Prostate gland (tissue), 2 donors: ENCODE results near the gene SPTBN2. TPM values are rescaled to one million over a fixed set of nuclear protein-coding genes. Genes with fewer than 3 reads are reported as not detected.
A peak's percentile ranks its signal among the peaks of the same experiment; 100 is the strongest.
"Not testable (repeated sequence)": the region's sequence is repeated elsewhere in the genome, so short reads cannot be mapped to it uniquely, and the experiment has no call there.

Experiments used
- DNase-seq: peaks from one replicate; pipeline ENCODE4 v3.0.0-alpha.2; 2019; ENCODE audit warnings: low spot score
- H3K27ac ChIP-seq, 2 donors: fragments of 200-600 bp; sonication (generic); 2 replicates each; pipeline ENCODE4 v1.5.1; 2017 to 2019
- H3K27me3 ChIP-seq: fragments of 200-600 bp; sonication (generic); replicated peaks from 2 replicates; pipeline ENCODE4 v1.5.1; 2019; ENCODE audit not compliant: insufficient read depth
- H3K36me3 ChIP-seq, 2 donors: fragments of 200-600 bp; sonication (generic); 1 replicate in 1 of 2; 2 replicates in 1 of 2; pipeline versions ENCODE4 v1.5.1 to v1.8.1; 2017 to 2019
- H3K4me1 ChIP-seq: fragments of 200-600 bp; sonication (generic); replicated peaks from 2 replicates; pipeline ENCODE4 v1.5.1; 2019
- H3K4me3 ChIP-seq, 2 donors: fragments of 200-600 bp; sonication (generic); 2 replicates each; pipeline ENCODE4 v1.5.1; 2017 to 2019
- H3K9me3 ChIP-seq: fragments of 200-600 bp; sonication (generic); 2 replicates; pipeline ENCODE4 v1.5.1; 2017
- CTCF ChIP-seq, 4 experiments: fragments of 200-600 bp in 2 of 4; fragments of 450-650 bp in 2 of 4; sonication (generic) in 2 of 4; IDR thresholded peaks; 1 replicate in 3 of 4; 2 replicates in 1 of 4; pipeline ENCODE4 v1.5.1; 2016 to 2019; ENCODE audit warnings: antibody characterized with exemption in 4 of 4, mild to moderate bottlenecking in 2 of 4, moderate library complexity in 2 of 4
- POLR2A ChIP-seq: fragments of 450-650 bp; IDR thresholded peaks from one replicate; pipeline ENCODE4 v1.6.1; 2016; ENCODE audit warnings: antibody characterized with exemption, mild to moderate bottlenecking
- POLR2AphosphoS5 ChIP-seq: sonication (generic); formaldehyde crosslinking; IDR thresholded peaks from one replicate; pipeline ENCODE4 v1.6.1; 2017; ENCODE audit warnings: antibody characterized with exemption
- WGBS: methylation state at CpG from one replicate; pipeline ENCODE4 v1.1.5; 2018; 5-methylcytosine and 5-hydroxymethylcytosine counted together
- intact Hi-C: fragments of 100-400 bp; cut with DNase I; formaldehyde crosslinking; loops from one replicate; pipeline ENCODE4 v1.14.2; 2022
- total RNA-seq, 2 donors: library from RNA; depleted of rRNA; stranded (reverse); fragments of >200 nt; gene quantifications; one replicate each; pipeline ENCODE4 v1.1.0, GENCODE V29; 2016

The SPTBN2 gene
- total RNA-seq, 2 donors from 2014 or later = 139 to 140 TPM

- intact Hi-C loops = no loop called here
- no peak for TF ChIP-seq POLR2AphosphoS5
- no peak for TF ChIP-seq POLR2A
- TF ChIP-seq CTCF (IDR thresholded peaks at IDR 0.05) = no peak
- Histone ChIP-seq H3K27me3 (no peaks in the 10 kb centered on the region), H3K9me3 (no peaks in the 10 kb centered on the region), H3K27ac (no peak overlapping the region), H3K36me3 (peaks cover 6 to 17% of the 10 kb centered on the region in 2 donors), H3K4me1 (peaks cover 23% of the 10 kb centered on the region), H3K4me3 (peak overlapping the region; percentile 4 to 82)
- 15% methylated on average over 3 of the region's 3 CpGs for WGBS
- DNase-seq = no peak
These were observed 87.2 kb downstream of the SPTBN2 start for GRCh38 chr11:66641834-66642233.

- 24% methylated on average over 10 of the region's 10 CpGs for WGBS
- H3K9me3 ChIP-seq, H3K27ac ChIP-seq, DNase-seq, H3K27me3 ChIP-seq: not testable (repeated sequence)
- H3K4me3 ChIP-seq = peak overlapping the region in 1 of 2 donors; percentile 82
- H3K4me1 ChIP-seq = peaks cover 19% of the 10 kb centered on the region
- H3K36me3 ChIP-seq = peaks cover 6 to 17% of the 10 kb centered on the region in 2 donors
- intact Hi-C loops = loop anchor here (5.0 kb wide), 1 partner anchor 37 kb away; the partner anchor contains the start of gene RBM4B
These were observed 89.1 kb downstream of the SPTBN2 start for GRCh38 chr11:66639814-66640340.

- Histone ChIP-seq H3K27me3 (no peaks in the 10 kb centered on the region), H3K27ac (peak overlapping the region; percentile 90 to 94), H3K9me3 (no peaks in the 10 kb centered on the region), H3K36me3 (peaks cover 6 to 17% of the 10 kb centered on the region in 2 donors), H3K4me3 (peak overlapping the region; percentile 65 to 82), H3K4me1 (peaks cover 15% of the 10 kb centered on the region)
- DNase-seq = no peak
- intact Hi-C loops = loop anchor here (5.0 kb wide), 1 partner anchor 38 kb away; the partner anchor contains the start of gene RBM4B
- no peak for TF ChIP-seq CTCF (IDR thresholded peaks at IDR 0.05)
- no peak for TF ChIP-seq POLR2AphosphoS5
- no peak for TF ChIP-seq POLR2A
- 3% methylated on average over 27 of the region's 27 CpGs for WGBS
These were observed 89.8 kb downstream of the SPTBN2 start for GRCh38 chr11:66639066-66639813.

- under 1% methylated on average over 63 of the region's 63 CpGs for WGBS
- Histone ChIP-seq H3K27ac (peak within 1 kb of the TSS; percentile 90 to 94), H3K4me1 (peaks cover 6% of the 10 kb centered on the region), H3K4me3 (peak within 1 kb of the TSS; percentile 65 to 82), H3K9me3 (no peaks in the 10 kb centered on the region), H3K36me3 (peaks cover under 1 to 10% of the 10 kb centered on the region in 2 donors), H3K27me3 (no peaks in the 10 kb centered on the region)
- DNase-seq = peak; percentile 100
- intact Hi-C loops = loop anchor here (5.0 kb wide), 1 partner anchor 39 kb away; the partner anchor contains the start of gene RBM4B
- TF ChIP-seq POLR2AphosphoS5 (peak; percentile 96), POLR2A (peak; percentile 97), CTCF (IDR thresholded peaks at IDR 0.05) (peak in 3 of 4 experiments; percentile 12 to 31 (median 28))
These were observed 90.6 kb downstream of the SPTBN2 start, which contains the start of gene RBM4 for GRCh38 chr11:66638177-66639065. Gene RBM4, plus strand, starts transcription at chr11:66638703. Its CDS starts 1,009 bp downstream, at chr11:66639712.
